A673 (cell line): ENCODE measurements around the gene KIF26A. TPM values are rescaled to one million over a fixed set of nuclear protein-coding genes. Genes with fewer than 3 reads are reported as not detected.

ENCODE experiments used
- BruUV-seq: library from RNA; stranded (reverse); fragments of 400-500 nt; replicated peaks from 2 replicates; lab custom pipeline; 2021; lab: Mats Ljungman, UMichigan
- CTCF ChIA-PET: fragments of 300-600 bp; sonication (Branson Sonifier 250); formaldehyde crosslinking; loops from one replicate; lab custom pipeline; 2022; ENCODE audit warnings: antibody characterized with exemption; lab: Charles Lee
- POLR2A ChIA-PET: fragments of 300-600 bp; sonication (Branson Sonifier 250); formaldehyde crosslinking; loops from one replicate; lab custom pipeline; 2022; ENCODE audit warnings: antibody characterized with exemption; ENCODE audit not compliant: low non-redundant PET; lab: Charles Lee
- DNase-seq: peaks from one replicate; pipeline ENCODE4 v3.0.0-alpha.2; 2015; ENCODE audit warnings: low spot score
- H3K27ac ChIP-seq: fragments of 200-600 bp; sonication (generic); 2 replicates; pipeline ENCODE4 v1.5.1; 2016; ENCODE audit warnings: mixed run types, low read depth, mild to moderate bottlenecking, mixed read lengths, antibody characterized with exemption, low read length; ENCODE audit not compliant: poor library complexity, severe bottlenecking
- H3K27me3 ChIP-seq: fragments of 200-600 bp; sonication (generic); replicated peaks from 2 replicates; pipeline ENCODE4 v1.6.1; 2017; ENCODE audit warnings: mixed run types, low read depth, mild to moderate bottlenecking, mixed read lengths, antibody characterized with exemption, low read length; ENCODE audit not compliant: insufficient read depth, poor library complexity
- H3K36me3 ChIP-seq: fragments of 200-600 bp; sonication (generic); 2 replicates; pipeline ENCODE4 v1.6.1; 2016; ENCODE audit warnings: mixed run types, mild to moderate bottlenecking, mixed read lengths, antibody characterized with exemption, low read length; ENCODE audit not compliant: insufficient read depth, poor library complexity, severe bottlenecking
- H3K4me1 ChIP-seq: fragments of 200-600 bp; sonication (generic); 2 replicates; pipeline ENCODE4 v1.6.1; 2017; ENCODE audit warnings: mixed run types, mild to moderate bottlenecking, mixed read lengths, antibody characterized with exemption, low read length; ENCODE audit not compliant: insufficient read depth, poor library complexity, severe bottlenecking
- H3K4me3 ChIP-seq: fragments of 200-600 bp; sonication (generic); 2 replicates; pipeline ENCODE4 v1.5.1; 2016; ENCODE audit warnings: low read depth, mixed run types, mild to moderate bottlenecking, mixed read lengths, low read length; ENCODE audit not compliant: poor library complexity, severe bottlenecking
- H3K9me3 ChIP-seq: fragments of 200-600 bp; sonication (generic); 2 replicates; pipeline ENCODE4 v1.6.1; 2016; ENCODE audit warnings: mixed run types, low read depth, mild to moderate bottlenecking, mixed read lengths, antibody characterized with exemption, low read length; ENCODE audit not compliant: poor library complexity, severe bottlenecking
- CTCF ChIP-seq: fragments of 300-800, 200-600 bp; sonication (generic); conservative IDR thresholded peaks from 2 replicates; pipeline ENCODE4 v1.5.1; 2017; ENCODE audit warnings: low read depth, mild to moderate bottlenecking, antibody characterized with exemption, low read length, moderate library complexity, mixed read lengths
- EZH2 ChIP-seq: fragments of 200-600 bp; sonication (generic); IDR thresholded peaks from 2 replicates; pipeline ENCODE4 v1.6.1; 2017; ENCODE audit warnings: borderline replicate concordance, low read depth, mild to moderate bottlenecking, mixed read lengths, antibody characterized with exemption, low read length; ENCODE audit not compliant: poor library complexity, severe bottlenecking
- intact Hi-C: fragments of 100-400 bp; cut with micrococcal nuclease; formaldehyde crosslinking; loops from one replicate; pipeline ENCODE4 v1.10.0; 2022; ENCODE audit not compliant: unreplicated experiment
- total RNA-seq: library from RNA; stranded (reverse); gene quantifications from 2 replicates; pipeline ENCODE4 v1.2.3, GENCODE V29; 2021

KIF26A gene
- total RNA-seq, 1 experiment from 2014 or later = 11.5 TPM

GRCh38 chr14:104135904-104136471 is 2.4 kb upstream of the KIF26A start:
- no peak for DNase-seq

GRCh38 chr14:104136472-104137296 is 1.7 kb upstream of the KIF26A start:
- Histone ChIP-seq H3K36me3 (no peaks in the 10 kb centered on the region), H3K4me3 (peak overlapping the region; percentile 73), H3K27me3 (peaks cover 30% of the 10 kb centered on the region), H3K27ac (no peak overlapping the region), H3K9me3 (no peaks in the 10 kb centered on the region), H3K4me1 (peaks cover 52% of the 10 kb centered on the region)
- POLR2A ChIA-PET = no interaction called here
- DNase-seq = peak; percentile 44
- intact Hi-C loops = loop anchor here (5.0 to 10.0 kb wide), 4 partner anchors 208 to 506 kb away; no protein-coding TSS in a partner anchor
- CTCF ChIA-PET = interaction anchor here (0.6 to 1.0 kb wide), 6 partner anchors 12 to 726 kb away, joined by 4 to 21 read pairs (median 6); no protein-coding TSS in a partner anchor
- no TSS peak for BruUV-seq
- TF ChIP-seq EZH2 (peak; percentile 70), CTCF (no peak)

More at GRCh38 chr14:104135904-104136471, 2.4 kb upstream of the KIF26A start:
- Histone ChIP-seq H3K4me3 (peak overlapping the region; percentile 73), H3K4me1 (peaks cover 52% of the 10 kb centered on the region), H3K9me3 (no peaks in the 10 kb centered on the region), H3K36me3 (no peaks in the 10 kb centered on the region), H3K27me3 (peaks cover 30% of the 10 kb centered on the region), H3K27ac (no peak overlapping the region)
- intact Hi-C loops = loop anchor here (5.0 to 10.0 kb wide), 4 partner anchors 209 to 506 kb away; no protein-coding TSS in a partner anchor
- ChIA-PET CTCF (no interaction called here), POLR2A (no interaction called here)
- TF ChIP-seq CTCF (no peak), EZH2 (no peak)
- BruUV-seq = no TSS peak

GRCh38 chr14:104137297-104138097 is 890 bp upstream of the KIF26A start:
- Histone ChIP-seq H3K27me3 (peaks cover 30% of the 10 kb centered on the region), H3K9me3 (no peaks in the 10 kb centered on the region), H3K36me3 (no peaks in the 10 kb centered on the region), H3K4me1 (peaks cover 52% of the 10 kb centered on the region), H3K4me3 (peak overlapping the region; percentile 73), H3K27ac (no peak overlapping the region)
- TF ChIP-seq EZH2 = no peak
- peak; percentile 73 for TF ChIP-seq CTCF
- DNase-seq = peak; percentile 76
- POLR2A ChIA-PET = no interaction called here
- CTCF ChIA-PET = interaction anchor here (0.6 to 1.0 kb wide), 7 partner anchors 12 to 455 kb away, joined by 3 to 21 read pairs (median 3); no protein-coding TSS in a partner anchor
- intact Hi-C loops = loop anchor here (2.0 to 10.0 kb wide), 5 partner anchors 87 to 505 kb away; no protein-coding TSS in a partner anchor
- no TSS peak for BruUV-seq
